Right atrium auricular region (tissue), 2 donors: ENCODE results near the gene ARHGEF25. TPM values are rescaled to one million over a fixed set of nuclear protein-coding genes. Genes with fewer than 3 reads are reported as not detected.
"Not testable (repeated sequence)": the region's sequence is repeated elsewhere in the genome, so short reads cannot be mapped to it uniquely, and the experiment has no call there.

Experiments used
- DNase-seq: peaks from one replicate; pipeline ENCODE4 v3.0.0-alpha.2; 2019; ENCODE audit warnings: low spot score
- H3K27ac ChIP-seq, 2 donors: fragments of 200-600 bp; sonication (generic); 1 replicate in 1 of 2; 2 replicates in 1 of 2; pipeline ENCODE4 v1.5.1; 2016 to 2019
- H3K27me3 ChIP-seq, 2 donors: fragments of 200-600 bp; sonication (generic); one replicate each; pipeline versions ENCODE4 v1.5.1 to v1.6.0; 2017 to 2019
- H3K36me3 ChIP-seq: fragments of 200-600 bp; sonication (generic); one replicate; pipeline ENCODE4 v1.5.1; 2016
- H3K4me1 ChIP-seq, 2 donors: fragments of 200-600 bp; sonication (generic); one replicate each; pipeline versions ENCODE4 v1.5.1 to v1.6.0; 2017 to 2019
- H3K4me3 ChIP-seq, 2 donors: fragments of 200-600 bp; sonication (generic); 1 replicate in 1 of 2; 2 replicates in 1 of 2; pipeline ENCODE4 v1.5.1; 2017 to 2019; ENCODE audit warnings: mild to moderate bottlenecking in 1 of 2, moderate library complexity in 1 of 2
- H3K9me3 ChIP-seq, 2 donors: fragments of 200-600 bp; sonication (generic); one replicate each; pipeline ENCODE4 v1.5.1; 2019
- CTCF ChIP-seq, 2 donors: fragments of 200-600 bp; sonication (generic); IDR thresholded peaks; one replicate each; pipeline ENCODE4 v1.5.1; 2019; ENCODE audit warnings: antibody characterized with exemption in 2 of 2
- total RNA-seq, 2 donors: library from RNA; depleted of rRNA; stranded (reverse); fragments of >200 nt; gene quantifications; one replicate each; pipeline ENCODE4 v1.1.0, GENCODE V29; 2016

The ARHGEF25 gene
- total RNA-seq, 2 donors from 2014 or later: 7.4 to 11.0 TPM

DNA sequence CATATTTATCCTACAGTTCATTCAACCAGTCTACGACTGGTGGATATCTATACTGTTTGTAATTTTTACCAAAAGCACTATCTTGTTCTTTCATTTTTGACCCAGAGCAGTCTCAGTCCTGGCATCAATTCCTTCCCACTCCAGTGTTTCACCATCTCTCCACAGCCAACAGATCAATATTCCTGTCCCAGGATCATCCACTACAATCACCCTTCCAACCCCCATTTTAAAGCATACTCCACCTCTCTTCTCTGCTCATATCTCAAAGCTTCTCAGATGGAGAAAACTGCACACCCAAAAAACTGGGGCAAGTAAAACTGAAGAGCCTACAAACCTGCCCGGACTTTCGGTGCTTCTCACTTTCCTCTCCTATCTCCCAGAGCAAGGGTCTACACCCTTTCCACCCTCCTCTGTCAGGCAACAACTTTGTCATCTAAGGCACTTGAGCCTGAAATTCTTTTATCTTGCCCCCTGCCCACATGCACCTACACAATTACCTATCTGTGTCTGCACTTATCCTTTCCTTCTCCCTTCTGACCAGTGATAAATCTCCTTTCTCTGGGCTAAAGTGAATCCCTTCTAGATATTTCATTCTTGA is 24.3 kb upstream of the ARHGEF25 start:
- Histone ChIP-seq H3K36me3 (no peaks in the 10 kb centered on the region), H3K9me3 (no peaks in the 10 kb centered on the region), H3K27ac (no peak overlapping the region), H3K4me1 (peaks cover 0 to 11% of the 10 kb centered on the region in 2 donors), H3K4me3 (no peak overlapping the region), H3K27me3 (no peaks in the 10 kb centered on the region)
- no peak for DNase-seq
- no peak for TF ChIP-seq CTCF (IDR thresholded peaks at IDR 0.05)

GRCh38 chr12:57588951-57589610 is 22.2 kb upstream of the ARHGEF25 start:
- H3K4me3 ChIP-seq, H3K27ac ChIP-seq, H3K27me3 ChIP-seq, DNase-seq, H3K9me3 ChIP-seq, H3K36me3 ChIP-seq: not testable (repeated sequence)
- H3K4me1 ChIP-seq: peaks cover 0 to 13% of the 10 kb centered on the region in 2 donors

- DNase-seq: no peak
- TF ChIP-seq CTCF (IDR thresholded peaks at IDR 0.05): no peak
- Histone ChIP-seq H3K4me3 (peak overlapping the region; percentile 73 to 96), H3K4me1 (peaks cover 0 to 13% of the 10 kb centered on the region in 2 donors), H3K9me3 (no peaks in the 10 kb centered on the region), H3K36me3 (peaks cover under 1% of the 10 kb centered on the region), H3K27ac (peak overlapping the region; percentile 69 to 80), H3K27me3 (no peaks in the 10 kb centered on the region)
These were observed 20.8 kb upstream of the ARHGEF25 start for GRCh38 chr12:57590479-57590863.

- H3K4me1 ChIP-seq: peaks cover 0 to 13% of the 10 kb centered on the region in 2 donors
- peaks cover 7% of the 10 kb centered on the region for H3K36me3 ChIP-seq
- H3K4me3 ChIP-seq: peak within 1 kb of the TSS; percentile 73 to 96
- TF ChIP-seq CTCF (IDR thresholded peaks at IDR 0.05): no peak
- DNase-seq: peak; percentile 71
- no peaks in the 10 kb centered on the region for H3K27me3 ChIP-seq
- H3K27ac ChIP-seq: peak within 1 kb of the TSS; percentile 69 to 80
- no peaks in the 10 kb centered on the region for H3K9me3 ChIP-seq
These were observed 20.1 kb upstream of the ARHGEF25 start, which contains the start of gene PIP4K2C for GRCh38 chr12:57590864-57591781. Gene PIP4K2C (plus strand): TSS chr12:57591192. CDS start chr12:57591290, 98 bp downstream.

DNA sequence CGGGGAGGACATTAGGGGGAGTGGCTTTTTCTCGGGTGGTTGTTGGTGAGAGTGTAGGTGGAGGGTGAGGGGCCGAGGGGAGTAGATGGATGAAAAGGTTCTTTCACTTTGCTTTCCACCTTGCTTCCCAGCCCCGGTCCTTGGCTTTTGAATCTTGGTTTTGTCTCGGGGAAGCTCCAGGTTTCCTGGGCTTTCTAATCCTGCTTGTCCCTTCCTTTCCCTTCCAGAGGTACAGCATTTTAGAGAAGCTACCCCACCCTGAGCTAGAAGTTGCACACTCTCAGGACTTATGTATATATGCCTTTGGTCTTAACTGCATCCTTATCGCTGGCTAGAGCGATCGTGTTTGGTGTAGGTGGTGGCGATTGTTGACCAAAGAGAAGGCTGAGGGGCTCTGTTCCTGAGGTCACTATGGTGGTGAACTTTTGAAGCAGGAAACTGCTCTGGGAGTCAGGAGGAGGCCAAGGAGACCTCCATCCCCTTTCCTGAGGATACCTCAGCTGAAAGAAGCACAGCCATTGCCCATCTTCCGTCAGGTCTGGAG is 19.4 kb upstream of the ARHGEF25 start:
- no peak for DNase-seq
- peaks cover 7% of the 10 kb centered on the region for H3K36me3 ChIP-seq
- peaks cover 0 to 13% of the 10 kb centered on the region in 2 donors for H3K4me1 ChIP-seq
- H3K9me3 ChIP-seq: no peaks in the 10 kb centered on the region
- H3K27ac ChIP-seq: peak overlapping the region; percentile 69 to 80
- H3K4me3 ChIP-seq: peak overlapping the region; percentile 73 to 96
- no peak for TF ChIP-seq CTCF (IDR thresholded peaks at IDR 0.05)
- H3K27me3 ChIP-seq: no peaks in the 10 kb centered on the region
